KMS-11 (cell line): ENCODE measurements around the gene TBCB.
"Not testable (repeated sequence)": the region's sequence is repeated elsewhere in the genome, so short reads cannot be mapped to it uniquely, and the experiment has no call there.

Experiments
- H2AFZ ChIP-seq: fragments of 200-600 bp; sonication (generic); 2 replicates; pipeline ENCODE4 v1.6.1; 2016; ENCODE audit warnings: antibody characterized with exemption, mixed run types, low read depth
- H3K27ac ChIP-seq: fragments of 200-600 bp; sonication (generic); 2 replicates; pipeline ENCODE4 v1.6.1; 2016; ENCODE audit warnings: mild to moderate bottlenecking, mixed run types
- H3K27me3 ChIP-seq: fragments of 200-600 bp; sonication (generic); 2 replicates; pipeline ENCODE4 v1.6.1; 2017; ENCODE audit warnings: mild to moderate bottlenecking, low read depth, mixed run types, moderate library complexity; ENCODE audit not compliant: insufficient read depth
- H3K36me3 ChIP-seq: fragments of 200-600 bp; sonication (generic); 2 replicates; pipeline ENCODE4 v1.6.1; 2017; ENCODE audit warnings: mild to moderate bottlenecking, mixed run types; ENCODE audit not compliant: insufficient read depth
- H3K4me1 ChIP-seq: fragments of 200-600 bp; sonication (generic); 2 replicates; pipeline ENCODE4 v1.6.1; 2016; ENCODE audit warnings: mild to moderate bottlenecking, low read depth, mixed run types; ENCODE audit not compliant: poor library complexity, severe bottlenecking
- H3K4me2 ChIP-seq: fragments of 200-600 bp; sonication (generic); 2 replicates; pipeline ENCODE4 v1.7.0; 2016; ENCODE audit warnings: mild to moderate bottlenecking, mixed run types
- H3K4me3 ChIP-seq: fragments of 200-600 bp; sonication (generic); IDR thresholded peaks from 2 replicates; pipeline ENCODE4 v1.6.1; 2017; ENCODE audit warnings: low read depth, low read length, mixed read lengths; ENCODE audit not compliant: insufficient read depth
- H3K79me2 ChIP-seq: fragments of 200-600 bp; sonication (generic); 2 replicates; pipeline ENCODE4 v1.6.1; 2016; ENCODE audit warnings: low read depth, mixed run types; ENCODE audit not compliant: insufficient read depth
- H3K9ac ChIP-seq: fragments of 200-600 bp; sonication (generic); 2 replicates; pipeline ENCODE4 v1.6.1; 2016; ENCODE audit warnings: mild to moderate bottlenecking, mixed run types
- H4K20me1 ChIP-seq: fragments of 200-600 bp; sonication (generic); 2 replicates; pipeline ENCODE4 v1.6.1; 2016; ENCODE audit warnings: mild to moderate bottlenecking, mixed run types; ENCODE audit not compliant: insufficient read depth
- TF ChIP-seq, protein P1 (sequence below): fragments of 200-600 bp; sonication (generic); conservative IDR thresholded peaks from 2 replicates; pipeline ENCODE4 v1.6.1; 2017; ENCODE audit warnings: low read depth, mild to moderate bottlenecking, antibody characterized with exemption, low read length, moderate library complexity, mixed read lengths

Gene TBCB

DNA sequence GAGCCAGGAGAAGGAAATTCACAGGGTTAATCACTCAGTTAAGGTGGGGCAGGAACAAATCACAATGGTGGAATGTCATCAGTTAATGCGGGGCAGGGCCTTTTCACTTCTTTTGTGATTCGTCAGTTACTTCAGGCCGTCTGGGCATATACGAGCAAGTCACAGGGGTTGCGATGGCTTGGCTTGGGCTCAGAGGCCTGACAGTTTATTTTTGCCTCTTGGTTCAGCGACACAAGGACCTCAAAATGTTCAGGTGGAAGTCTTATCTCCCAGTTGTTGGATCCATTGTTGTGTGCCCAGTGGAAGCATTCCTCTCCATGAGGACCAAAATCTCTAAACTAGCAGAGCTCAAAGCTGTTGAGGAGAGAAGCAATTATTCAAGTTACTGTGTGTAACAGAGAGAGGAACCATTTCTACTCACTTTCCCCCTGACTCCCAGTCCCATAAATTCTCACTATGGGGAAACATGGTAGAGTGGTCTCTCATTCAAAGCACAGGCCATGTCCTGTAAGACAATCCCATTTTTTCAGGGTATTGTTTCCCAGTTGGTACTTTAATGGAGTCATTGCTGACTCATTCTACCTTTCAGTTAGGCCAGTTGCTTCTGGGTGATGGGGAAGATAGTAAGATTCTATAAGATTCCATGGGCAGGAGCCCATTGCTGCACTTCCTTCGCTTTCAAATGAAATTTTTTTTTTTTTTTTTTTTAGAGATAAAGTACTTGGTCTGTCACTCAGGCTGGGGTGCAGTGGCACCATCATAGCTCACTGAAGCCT lies 45.7 kb downstream of the TBCB start:
- no peak overlapping the region for H2AFZ ChIP-seq
- no peak overlapping the region for H3K27ac ChIP-seq
- H3K36me3 ChIP-seq = no peaks in the 10 kb centered on the region
- no peak overlapping the region for H3K9ac ChIP-seq
- no peak overlapping the region for H3K4me3 ChIP-seq
- H3K27me3 ChIP-seq = no peaks in the 10 kb centered on the region
- H3K4me2 ChIP-seq = no peak overlapping the region
- TF ChIP-seq, protein P1, sequence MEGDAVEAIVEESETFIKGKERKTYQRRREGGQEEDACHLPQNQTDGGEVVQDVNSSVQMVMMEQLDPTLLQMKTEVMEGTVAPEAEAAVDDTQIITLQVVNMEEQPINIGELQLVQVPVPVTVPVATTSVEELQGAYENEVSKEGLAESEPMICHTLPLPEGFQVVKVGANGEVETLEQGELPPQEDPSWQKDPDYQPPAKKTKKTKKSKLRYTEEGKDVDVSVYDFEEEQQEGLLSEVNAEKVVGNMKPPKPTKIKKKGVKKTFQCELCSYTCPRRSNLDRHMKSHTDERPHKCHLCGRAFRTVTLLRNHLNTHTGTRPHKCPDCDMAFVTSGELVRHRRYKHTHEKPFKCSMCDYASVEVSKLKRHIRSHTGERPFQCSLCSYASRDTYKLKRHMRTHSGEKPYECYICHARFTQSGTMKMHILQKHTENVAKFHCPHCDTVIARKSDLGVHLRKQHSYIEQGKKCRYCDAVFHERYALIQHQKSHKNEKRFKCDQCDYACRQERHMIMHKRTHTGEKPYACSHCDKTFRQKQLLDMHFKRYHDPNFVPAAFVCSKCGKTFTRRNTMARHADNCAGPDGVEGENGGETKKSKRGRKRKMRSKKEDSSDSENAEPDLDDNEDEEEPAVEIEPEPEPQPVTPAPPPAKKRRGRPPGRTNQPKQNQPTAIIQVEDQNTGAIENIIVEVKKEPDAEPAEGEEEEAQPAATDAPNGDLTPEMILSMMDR = no peak
- H3K4me1 ChIP-seq = no peaks in the 10 kb centered on the region
- H3K79me2 ChIP-seq = no peaks in the 10 kb centered on the region
- H4K20me1 ChIP-seq = no peaks in the 10 kb centered on the region

GRCh38 chr19:36163813-36164212 lies 48.5 kb downstream of the TBCB start:
- H2AFZ ChIP-seq = no peak overlapping the region
- TF ChIP-seq, protein P1 = no peak
- H3K4me2 ChIP-seq = no peak overlapping the region
- no peak overlapping the region for H3K27ac ChIP-seq
- no peaks in the 10 kb centered on the region for H3K4me1 ChIP-seq
- no peak overlapping the region for H3K4me3 ChIP-seq
- no peaks in the 10 kb centered on the region for H3K79me2 ChIP-seq
- H3K27me3 ChIP-seq = no peaks in the 10 kb centered on the region
- no peaks in the 10 kb centered on the region for H4K20me1 ChIP-seq
- H3K9ac ChIP-seq = no peak overlapping the region
- no peaks in the 10 kb centered on the region for H3K36me3 ChIP-seq

DNA sequence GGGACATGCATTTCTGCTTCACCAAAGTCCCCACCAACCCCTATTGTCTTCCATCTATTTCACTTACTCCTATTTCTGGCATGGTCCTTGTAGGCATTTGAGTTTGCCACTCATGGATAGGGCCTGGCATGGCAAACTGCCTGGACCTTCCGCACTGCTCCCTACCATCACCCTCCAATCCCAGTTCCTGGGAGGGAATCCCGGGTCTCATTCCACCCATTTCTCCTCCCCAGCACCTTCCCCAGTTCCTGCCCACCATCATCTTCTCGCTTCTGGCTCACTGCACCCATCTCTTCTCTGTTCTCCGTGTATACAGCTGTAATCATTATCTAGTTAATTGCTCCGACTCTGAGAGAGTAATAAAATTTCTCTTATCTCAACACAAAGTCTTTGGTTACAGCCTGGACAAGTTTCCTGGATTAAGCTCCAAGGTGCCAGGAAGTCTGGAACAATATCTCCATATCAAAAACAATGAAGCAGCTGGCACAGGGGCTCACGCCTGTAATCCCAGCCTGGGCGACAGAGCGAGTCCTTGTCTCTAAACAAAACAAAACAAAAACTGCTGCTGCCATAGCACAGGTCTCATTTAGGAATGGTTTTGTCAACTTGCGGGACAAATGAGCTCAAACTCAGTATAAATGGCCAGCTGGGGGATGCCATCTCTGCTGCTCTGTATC lies 54.0 kb downstream of the TBCB start:
- Histone ChIP-seq H3K79me2 (no peaks in the 10 kb centered on the region), H3K27me3 (no peaks in the 10 kb centered on the region), H4K20me1 (no peaks in the 10 kb centered on the region), H3K36me3 (no peaks in the 10 kb centered on the region), H3K4me2 (no peak overlapping the region), H3K9ac (no peak overlapping the region), H3K4me1 (peaks cover 5% of the 10 kb centered on the region), H3K4me3 (no peak overlapping the region), H2AFZ (no peak overlapping the region), H3K27ac (no peak overlapping the region)
- TF ChIP-seq, protein P1 = no peak

GRCh38 chr19:36172852-36173251 lies 57.6 kb downstream of the TBCB start:
- no peak overlapping the region for H3K4me3 ChIP-seq
- peaks cover 5% of the 10 kb centered on the region for H3K4me1 ChIP-seq
- no peaks in the 10 kb centered on the region for H3K36me3 ChIP-seq
- no peaks in the 10 kb centered on the region for H4K20me1 ChIP-seq
- no peaks in the 10 kb centered on the region for H3K27me3 ChIP-seq
- H2AFZ ChIP-seq = no peak overlapping the region
- H3K4me2 ChIP-seq = no peak overlapping the region
- H3K27ac ChIP-seq = no peak overlapping the region
- H3K79me2 ChIP-seq = no peaks in the 10 kb centered on the region
- TF ChIP-seq, protein P1 = no peak
- no peak overlapping the region for H3K9ac ChIP-seq

- not testable (repeated sequence) for H2AFZ ChIP-seq, H3K27me3 ChIP-seq, H3K4me2 ChIP-seq, H3K27ac ChIP-seq, H4K20me1 ChIP-seq, H3K36me3 ChIP-seq, H3K4me1 ChIP-seq, H3K9ac ChIP-seq, H3K79me2 ChIP-seq, H3K4me3 ChIP-seq
Observed at GRCh38 chr19:36173846-36174245, 58.6 kb downstream of the TBCB start.
